CD4-positive, alpha-beta T cell (primary cell): ENCODE measurements around the gene ERC2. TPM values are rescaled to one million over a fixed set of nuclear protein-coding genes. Genes with fewer than 3 reads are reported as not detected.

Source experiments
- ATAC-seq: fragments of 200-7000 bp; cut with Tn5 transposase; one replicate; pipeline ENCODE4 v1.10.0; 2022; ENCODE audit warnings: mild to moderate bottlenecking; ENCODE audit not compliant: poor library complexity
- CTCF ChIA-PET: fragments of 350-600 bp; sonication (Branson Sonifier 250); formaldehyde crosslinking; loops from one replicate; lab custom pipeline; 2021; ENCODE audit warnings: antibody characterized with exemption, inconsistent platforms; lab: Charles Lee
- POLR2A ChIA-PET: fragments of 350-600 bp; sonication (Branson Sonifier 250); formaldehyde crosslinking; loops from one replicate; lab custom pipeline; 2021; ENCODE audit warnings: antibody characterized with exemption, inconsistent platforms; lab: Charles Lee
- DNase-seq, 14 experiments: peaks; one replicate each; pipeline ENCODE4 v3.0.0-alpha.2; 2013 to 2020; ENCODE audit warnings: mixed read lengths in 2 of 14
- H3K27ac ChIP-seq, 2 donors: one replicate each; pipeline versions ENCODE4 v1.5.1 to v1.7.0; 2013; ENCODE audit warnings: low read length in 2 of 2, low read depth in 1 of 2, mild to moderate bottlenecking in 1 of 2
- H3K27me3 ChIP-seq, 2 experiments: 1 replicate in 1 of 2; 2 replicates in 1 of 2; pipeline versions ENCODE4 v1.6.1 to v1.7.0; 2013; ENCODE audit warnings: low read length in 2 of 2, control low read depth in 1 of 2, mild to moderate bottlenecking in 1 of 2, moderate library complexity in 1 of 2; ENCODE audit not compliant: insufficient read depth in 2 of 2, control insufficient read depth in 1 of 2
- H3K36me3 ChIP-seq: one replicate; pipeline ENCODE4 v1.6.1; 2013; ENCODE audit warnings: low read length, control low read depth; ENCODE audit not compliant: insufficient read depth
- H3K4me1 ChIP-seq: one replicate; pipeline ENCODE4 v1.6.1; 2013; ENCODE audit warnings: low read length, control low read depth; ENCODE audit not compliant: insufficient read depth
- H3K4me3 ChIP-seq: one replicate; pipeline ENCODE4 v1.5.1; 2013; ENCODE audit warnings: mild to moderate bottlenecking, low read length, moderate library complexity
- H3K9me3 ChIP-seq, 2 experiments: 1 replicate in 1 of 2; 2 replicates in 1 of 2; pipeline versions ENCODE4 v1.6.1 to v1.7.0; 2013; ENCODE audit warnings: low read length in 2 of 2, mild to moderate bottlenecking in 2 of 2, control low read depth in 1 of 2, moderate library complexity in 1 of 2; ENCODE audit not compliant: control insufficient read depth in 1 of 2, insufficient read depth in 1 of 2
- H3K27ac Mint-ChIP-seq: one replicate; pipeline ENCODE4 v1.8.0; 2020; ENCODE audit warnings: mixed read lengths
- H3K27me3 Mint-ChIP-seq: one replicate; pipeline ENCODE4 v1.8.0; 2021; ENCODE audit warnings: mixed read lengths
- H3K36me3 Mint-ChIP-seq: one replicate; pipeline ENCODE4 v1.8.0; 2021; ENCODE audit warnings: low read depth, mixed read lengths
- H3K4me1 Mint-ChIP-seq: one replicate; pipeline ENCODE4 v1.8.0; 2021; ENCODE audit warnings: low read depth, mixed read lengths
- H3K4me3 Mint-ChIP-seq: one replicate; pipeline ENCODE4 v1.8.0; 2020; ENCODE audit warnings: mild to moderate bottlenecking, mixed read lengths
- H3K9me3 Mint-ChIP-seq: one replicate; pipeline ENCODE4 v1.8.0; 2020; ENCODE audit warnings: mixed read lengths
- intact Hi-C, 2 experiments: fragments of 100-400 bp; cut with DNase I in 1 of 2; cut with micrococcal nuclease in 1 of 2; formaldehyde crosslinking; loops; one replicate each; pipeline versions ENCODE4 v1.15.1 to v1.9.0; 2023 to 2025; cut with DNase I, micrococcal nuclease
- total RNA-seq, 174 experiments: library from RNA in 2 of 174; stranded (reverse) in 2 of 174; gene quantifications; one replicate each; pipeline ENCODE4 v1.2.3 and lab custom pipeline; 2021 to 2026
- TF ChIP-seq, protein P1 (sequence below): fragments of 200-600 bp; IDR thresholded peaks from one replicate; pipeline ENCODE4 v1.8.0; 2022; ENCODE audit warnings: antibody characterized with exemption, mild to moderate bottlenecking

ERC2 gene
- total RNA-seq, 2 experiments from 2014 or later = not detected

DNA sequence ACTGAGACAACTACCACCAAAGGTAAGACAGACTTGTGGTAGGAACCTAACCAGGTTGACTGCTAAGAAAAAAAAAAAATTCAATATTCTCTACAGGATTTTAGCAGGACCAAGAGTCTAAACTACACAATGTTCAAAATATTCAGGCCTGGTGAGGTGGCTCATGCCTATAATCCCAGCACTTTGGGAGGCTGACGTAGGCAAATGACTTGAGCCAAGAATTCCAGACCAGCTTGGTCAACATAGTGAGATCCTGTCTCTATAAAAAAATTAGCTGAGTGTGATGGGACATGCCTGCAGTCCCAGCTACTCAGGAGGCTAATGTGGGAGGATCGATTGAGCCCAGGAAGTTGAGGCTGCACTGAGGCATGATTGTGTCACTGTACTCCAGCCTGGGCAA, 639.6 kb downstream of the ERC2 start:
- Histone ChIP-seq H3K4me1 (no peaks in the 10 kb centered on the region), H3K9me3 (peaks cover 0 to 9% of the 10 kb centered on the region in 2 experiments), H3K27ac (no peak overlapping the region), H3K36me3 (no peaks in the 10 kb centered on the region), H3K4me3 (no peak overlapping the region), H3K27me3 (no peaks in the 10 kb centered on the region)
- TF ChIP-seq, protein P1, sequence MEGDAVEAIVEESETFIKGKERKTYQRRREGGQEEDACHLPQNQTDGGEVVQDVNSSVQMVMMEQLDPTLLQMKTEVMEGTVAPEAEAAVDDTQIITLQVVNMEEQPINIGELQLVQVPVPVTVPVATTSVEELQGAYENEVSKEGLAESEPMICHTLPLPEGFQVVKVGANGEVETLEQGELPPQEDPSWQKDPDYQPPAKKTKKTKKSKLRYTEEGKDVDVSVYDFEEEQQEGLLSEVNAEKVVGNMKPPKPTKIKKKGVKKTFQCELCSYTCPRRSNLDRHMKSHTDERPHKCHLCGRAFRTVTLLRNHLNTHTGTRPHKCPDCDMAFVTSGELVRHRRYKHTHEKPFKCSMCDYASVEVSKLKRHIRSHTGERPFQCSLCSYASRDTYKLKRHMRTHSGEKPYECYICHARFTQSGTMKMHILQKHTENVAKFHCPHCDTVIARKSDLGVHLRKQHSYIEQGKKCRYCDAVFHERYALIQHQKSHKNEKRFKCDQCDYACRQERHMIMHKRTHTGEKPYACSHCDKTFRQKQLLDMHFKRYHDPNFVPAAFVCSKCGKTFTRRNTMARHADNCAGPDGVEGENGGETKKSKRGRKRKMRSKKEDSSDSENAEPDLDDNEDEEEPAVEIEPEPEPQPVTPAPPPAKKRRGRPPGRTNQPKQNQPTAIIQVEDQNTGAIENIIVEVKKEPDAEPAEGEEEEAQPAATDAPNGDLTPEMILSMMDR = no peak
- no peak for ATAC-seq
- ChIA-PET POLR2A (no interaction called here), CTCF (no interaction called here)
- no peaks in the 10 kb centered on the region for H3K4me1 Mint-ChIP-seq
- no peak for DNase-seq
- no peak overlapping the region for H3K27ac Mint-ChIP-seq
- H3K4me3 Mint-ChIP-seq = no peak overlapping the region
- no peaks in the 10 kb centered on the region for H3K36me3 Mint-ChIP-seq
- peaks cover 1% of the 10 kb centered on the region for H3K9me3 Mint-ChIP-seq
- H3K27me3 Mint-ChIP-seq = no peaks in the 10 kb centered on the region
- intact Hi-C loops = no loop called here

DNA sequence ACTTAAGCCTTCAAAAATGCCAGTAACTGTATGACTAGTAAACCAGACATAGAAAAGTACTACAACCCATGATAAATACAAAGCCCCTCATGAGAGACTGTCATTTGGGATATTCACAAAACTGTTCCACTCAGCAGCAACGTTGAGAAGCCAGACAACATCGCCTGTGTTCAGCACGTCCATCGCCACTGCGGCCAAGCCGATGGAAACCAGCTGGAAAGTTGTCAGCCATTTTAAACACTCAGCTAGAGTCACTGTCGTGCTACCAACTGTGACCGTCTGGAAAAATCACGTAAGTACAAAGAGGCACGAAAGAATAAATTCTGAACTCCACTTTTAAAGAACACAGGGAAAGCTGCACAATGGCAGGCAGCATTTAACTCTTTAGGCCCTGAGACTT, 640.5 kb downstream of the ERC2 start:
- Histone ChIP-seq H3K27ac (no peak overlapping the region), H3K36me3 (no peaks in the 10 kb centered on the region), H3K4me3 (no peak overlapping the region), H3K9me3 (peaks cover 0 to 9% of the 10 kb centered on the region in 2 experiments), H3K4me1 (no peaks in the 10 kb centered on the region), H3K27me3 (no peaks in the 10 kb centered on the region)
- no peak overlapping the region for H3K27ac Mint-ChIP-seq
- H3K4me3 Mint-ChIP-seq = no peak overlapping the region
- H3K27me3 Mint-ChIP-seq = no peaks in the 10 kb centered on the region
- peaks cover 1% of the 10 kb centered on the region for H3K9me3 Mint-ChIP-seq
- intact Hi-C loops = no loop called here
- ATAC-seq (no peak), DNase-seq (no peak)
- no peaks in the 10 kb centered on the region for H3K36me3 Mint-ChIP-seq
- POLR2A ChIA-PET = no interaction called here
- CTCF ChIA-PET = no interaction called here
- TF ChIP-seq, protein P1 = no peak
- H3K4me1 Mint-ChIP-seq = no peaks in the 10 kb centered on the region

DNA sequence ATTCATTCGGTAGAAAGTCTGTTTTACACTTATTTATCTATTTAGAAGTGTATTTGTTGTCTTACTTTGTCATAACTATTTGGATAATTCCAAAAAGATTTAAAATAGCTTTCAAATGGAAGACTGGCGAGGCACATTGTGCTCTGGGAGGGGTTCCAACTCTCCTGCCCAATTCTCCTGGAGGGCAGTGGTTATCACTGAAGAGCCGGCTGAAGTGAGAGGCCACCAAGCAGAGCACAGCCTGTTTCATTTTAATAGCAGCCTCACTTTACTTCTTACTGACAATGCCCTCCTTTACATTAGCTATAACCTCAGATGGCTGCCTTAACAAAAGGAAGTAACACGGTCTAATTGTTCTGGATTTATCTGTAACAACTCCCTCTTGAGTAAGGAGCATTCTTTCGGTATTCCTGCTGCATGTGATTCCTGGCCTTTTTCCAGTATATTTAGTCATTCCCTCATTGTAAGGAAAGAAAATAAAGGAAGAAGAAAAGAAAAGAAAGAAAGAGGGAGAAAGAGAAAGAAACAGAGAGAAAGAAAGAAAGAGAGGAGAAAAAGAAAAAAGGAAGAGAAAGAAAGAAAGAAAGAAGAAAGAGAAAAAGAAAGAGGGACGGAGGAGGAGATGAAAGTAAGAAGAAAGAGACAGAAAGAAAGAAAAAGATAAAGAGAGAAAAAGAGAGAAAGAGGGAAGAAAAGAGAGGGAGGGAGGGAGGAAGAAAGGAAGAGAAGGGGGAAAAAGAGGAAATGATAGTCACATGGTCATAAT, 641.4 kb downstream of the ERC2 start:
- intact Hi-C loops = no loop called here
- peaks cover 0 to 11% of the 10 kb centered on the region in 2 experiments for H3K9me3 ChIP-seq
- H3K27me3 ChIP-seq = no peaks in the 10 kb centered on the region
- no peak for DNase-seq
- Mint-ChIP-seq H3K36me3 (no peaks in the 10 kb centered on the region), H3K4me3 (no peak overlapping the region), H3K27me3 (no peaks in the 10 kb centered on the region), H3K27ac (no peak overlapping the region), H3K9me3 (peaks cover 1% of the 10 kb centered on the region), H3K4me1 (no peaks in the 10 kb centered on the region)
- no peaks in the 10 kb centered on the region for H3K4me1 ChIP-seq
- TF ChIP-seq, protein P1 = no peak
- CTCF ChIA-PET = no interaction called here
- POLR2A ChIA-PET = no interaction called here
- H3K4me3 ChIP-seq = no peak overlapping the region
- no peaks in the 10 kb centered on the region for H3K36me3 ChIP-seq
- H3K27ac ChIP-seq = no peak overlapping the region
- ATAC-seq = no peak
